Ovary (tissue), 9 donors: ENCODE results near the gene PHF21B. TPM values are rescaled to one million over a fixed set of nuclear protein-coding genes. Genes with fewer than 3 reads are reported as not detected.

ENCODE experiments used
- DNase-seq, 5 donors: peaks; one replicate each; pipeline ENCODE4 v3.0.0-alpha.2; 2019 to 2020
- H3K27ac ChIP-seq, 2 donors: fragments of 200-600 bp; one replicate each; pipeline versions ENCODE4 v1.5.1 to v1.8.0; 2019 to 2022
- H3K27me3 ChIP-seq: fragments of 200-600 bp; one replicate; pipeline ENCODE4 v1.8.0; 2022
- H3K36me3 ChIP-seq: fragments of 200-600 bp; sonication (generic); one replicate; pipeline ENCODE4 v1.5.1; 2019
- H3K4me1 ChIP-seq: one replicate; pipeline ENCODE4 v1.8.1; 2013; ENCODE audit warnings: mild to moderate bottlenecking, moderate library complexity; ENCODE audit not compliant: insufficient read depth
- H3K4me3 ChIP-seq: fragments of 200-600 bp; sonication (generic); one replicate; pipeline ENCODE4 v1.5.1; 2017
- H3K9me3 ChIP-seq, 2 donors: fragments of 200-600 bp in 1 of 2; sonication (generic) in 1 of 2; one replicate each; pipeline versions ENCODE4 v1.5.1 to v1.8.1; 2013 to 2019; ENCODE audit warnings: mild to moderate bottlenecking in 1 of 2, moderate library complexity in 1 of 2
- EP300 ChIP-seq: sonication (generic); formaldehyde crosslinking; IDR thresholded peaks from one replicate; pipeline ENCODE4 v1.6.1; 2017; ENCODE audit warnings: antibody characterized with exemption
- POLR2A ChIP-seq: fragments of 450-650 bp; IDR thresholded peaks from one replicate; pipeline ENCODE4 v1.6.1; 2017; ENCODE audit warnings: antibody characterized with exemption, mild to moderate bottlenecking, moderate library complexity
- WGBS, 3 donors: extraction: QIAGEN DNeasy Blood & Tissue Kit in 1 of 3; methylation state at CpG; one replicate each; pipeline versions ENCODE4 v1.1.5 to v1.1.7; 2013 to 2017; 5-methylcytosine and 5-hydroxymethylcytosine counted together
- intact Hi-C, 4 donors: fragments of 100-400 bp; cut with DNase I; formaldehyde crosslinking; loops; one replicate each; pipeline versions ENCODE4 v1.11.0 to v1.15.1; 2022 to 2023
- polyA plus RNA-seq, 2 donors: library from polyadenylated mRNA; stranded (reverse); fragments of 200-250 nt in 1 of 2; fragments of 350-450 nt in 1 of 2; fragmentation: Illumina TruSeq in 1 of 2; extraction: RNeasy Lipid Tissue Mini Kit (QIAGEN cat#74804) in 1 of 2; gene quantifications; one replicate each; pipeline ENCODE4 v1.2.3, GENCODE V29; 2013 to 2014
- total RNA-seq, 7 donors: library from RNA; depleted of rRNA in 2 of 7; stranded (reverse); fragments of >200 nt in 2 of 7; fragmentation: NEBNext Ultra II Directional in 3 of 7; extraction: Animal tissue kit (Norgen Biotek cat#: 25700) in 3 of 7; gene quantifications; one replicate each; pipeline versions ENCODE4 v1.1.0 to v1.2.4, GENCODE V29; 2016 to 2023
- TF ChIP-seq, protein P1 (sequence below), 3 donors: fragments of 450-650 bp in 2 of 3; fragments of 200-600 bp in 1 of 3; IDR thresholded peaks; one replicate each; pipeline versions ENCODE4 v1.5.1 to v1.8.0; 2016 to 2022; ENCODE audit warnings: antibody characterized with exemption in 3 of 3, mild to moderate bottlenecking in 1 of 3
- donor health status: DM: no; HTN: no; CAD: no; lungs with moderate emphysema.
- donor health status: DM: no; HTN: no; CAD: no.
- donor health status: Bipolar disorder and iron deficiency.
- donor health status: DM: yes; HTN: yes; CAD: no.
- donor health status: DM: no; HTN: no; CAD: no.
- donor health status: DM: yes; HTN: yes; CAD: no.

Gene PHF21B
- total and polyA plus RNA-seq, 9 donors, result 0.95 to 10.7 (median 6.4) TPM

- TF ChIP-seq, protein P1, sequence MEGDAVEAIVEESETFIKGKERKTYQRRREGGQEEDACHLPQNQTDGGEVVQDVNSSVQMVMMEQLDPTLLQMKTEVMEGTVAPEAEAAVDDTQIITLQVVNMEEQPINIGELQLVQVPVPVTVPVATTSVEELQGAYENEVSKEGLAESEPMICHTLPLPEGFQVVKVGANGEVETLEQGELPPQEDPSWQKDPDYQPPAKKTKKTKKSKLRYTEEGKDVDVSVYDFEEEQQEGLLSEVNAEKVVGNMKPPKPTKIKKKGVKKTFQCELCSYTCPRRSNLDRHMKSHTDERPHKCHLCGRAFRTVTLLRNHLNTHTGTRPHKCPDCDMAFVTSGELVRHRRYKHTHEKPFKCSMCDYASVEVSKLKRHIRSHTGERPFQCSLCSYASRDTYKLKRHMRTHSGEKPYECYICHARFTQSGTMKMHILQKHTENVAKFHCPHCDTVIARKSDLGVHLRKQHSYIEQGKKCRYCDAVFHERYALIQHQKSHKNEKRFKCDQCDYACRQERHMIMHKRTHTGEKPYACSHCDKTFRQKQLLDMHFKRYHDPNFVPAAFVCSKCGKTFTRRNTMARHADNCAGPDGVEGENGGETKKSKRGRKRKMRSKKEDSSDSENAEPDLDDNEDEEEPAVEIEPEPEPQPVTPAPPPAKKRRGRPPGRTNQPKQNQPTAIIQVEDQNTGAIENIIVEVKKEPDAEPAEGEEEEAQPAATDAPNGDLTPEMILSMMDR (IDR thresholded peaks at IDR 0.05), result no peak
- TF ChIP-seq EP300 (no peak), POLR2A (no peak)
- H3K36me3 ChIP-seq, result no peaks in the 10 kb centered on the region
- no peak overlapping the region for H3K27ac ChIP-seq
- DNase-seq, result no peak
- H3K27me3 ChIP-seq, result no peaks in the 10 kb centered on the region
- WGBS, 3 donors, result 25 to 31% (median 26%) methylated on average over 6 of the region's 6 CpGs
- H3K4me1 ChIP-seq, result no peaks in the 10 kb centered on the region
- H3K4me3 ChIP-seq, result no peak overlapping the region
- no peaks in the 10 kb centered on the region for H3K9me3 ChIP-seq
- intact Hi-C loops, result no loop called here
These were observed 37.5 kb upstream of the PHF21B start for GRCh38 chr22:45047260-45047659.

GRCh38 chr22:45045208-45045607 is 35.4 kb upstream of the PHF21B start:
- TF ChIP-seq EP300, result no peak
- TF ChIP-seq, protein P1 (IDR thresholded peaks at IDR 0.05), result no peak
- intact Hi-C loops, result no loop called here
- no peaks in the 10 kb centered on the region for H3K4me1 ChIP-seq
- WGBS, 3 donors, result 9 to 15% (median 13%) methylated on average over 7 of the region's 7 CpGs
- H3K27me3 ChIP-seq, result no peaks in the 10 kb centered on the region
- no peaks in the 10 kb centered on the region for H3K9me3 ChIP-seq
- DNase-seq, result no peak
- no peaks in the 10 kb centered on the region for H3K36me3 ChIP-seq
- H3K4me3 ChIP-seq, result no peak overlapping the region
- no peak overlapping the region for H3K27ac ChIP-seq

- H3K9me3 ChIP-seq, result no peaks in the 10 kb centered on the region
- 79 to 80% (median 79%) methylated on average over 8 of the region's 8 CpGs for WGBS, 3 donors
- DNase-seq, result no peak
- TF ChIP-seq EP300, result no peak
- TF ChIP-seq, protein P1 (IDR thresholded peaks at IDR 0.05), result no peak
- no peak for TF ChIP-seq POLR2A
- no peak overlapping the region for H3K27ac ChIP-seq
- no peaks in the 10 kb centered on the region for H3K4me1 ChIP-seq
- no peaks in the 10 kb centered on the region for H3K27me3 ChIP-seq
- no peaks in the 10 kb centered on the region for H3K36me3 ChIP-seq
- H3K4me3 ChIP-seq, result no peak overlapping the region
- intact Hi-C loops, result no loop called here
These were observed 32.5 kb upstream of the PHF21B start for GRCh38 chr22:45042263-45042662.

GRCh38 chr22:45039133-45039532 is 29.3 kb upstream of the PHF21B start:
- Histone ChIP-seq H3K27ac (no peak overlapping the region), H3K9me3 (no peaks in the 10 kb centered on the region), H3K27me3 (no peaks in the 10 kb centered on the region), H3K4me1 (peaks cover 13% of the 10 kb centered on the region), H3K36me3 (no peaks in the 10 kb centered on the region), H3K4me3 (no peak overlapping the region)
- 50 to 59% (median 55%) methylated on average over 8 of the region's 8 CpGs for WGBS, 3 donors
- no peak for DNase-seq
- intact Hi-C loops, result loop anchor here in 1 of 4 donors (10.0 kb wide), 1 partner anchor 826 kb away; no protein-coding TSS in a partner anchor
- TF ChIP-seq EP300 (no peak), POLR2A (no peak)
- TF ChIP-seq, protein P1 (IDR thresholded peaks at IDR 0.05), result no peak
